GM08714 (cell line): Measurements from ENCODE around the gene RUFY1.
"Not testable (repeated sequence)": the region's sequence is repeated elsewhere in the genome, so short reads cannot be mapped to it uniquely, and the experiment has no call there.

ENCODE experiments used
- H3K4me3 ChIP-seq: fragments of 200-500 bp; sonication (Bioruptor generic); 2 replicates; pipeline ENCODE4 v1.5.1; 2014; ENCODE audit warnings: mild to moderate bottlenecking, low read length, inconsistent platforms
- ZNF274 ChIP-seq: IDR thresholded peaks from 2 replicates; pipeline ENCODE4 v1.6.1; 2012; ENCODE audit warnings: mild to moderate bottlenecking, low read depth, low read length

The RUFY1 gene

GRCh38 chr5:179620293-179620692 lies 69.9 kb downstream of the RUFY1 start:
- TF ChIP-seq ZNF274, result no peak
- peak overlapping the region; percentile 100; the same call in 1 of the 2 replicates for H3K4me3 ChIP-seq

GRCh38 chr5:179620703-179621350 lies 70.5 kb downstream of the RUFY1 start:
- H3K4me3 ChIP-seq, result peak overlapping the region; percentile 100
- no peak for TF ChIP-seq ZNF274

GRCh38 chr5:179621551-179622214 lies 71.3 kb downstream of the RUFY1 start:
- H3K4me3 ChIP-seq, result peak overlapping the region; percentile 100
- no peak for TF ChIP-seq ZNF274

GRCh38 chr5:179623003-179623905 lies 72.9 kb downstream of the RUFY1 start, which contains the start of gene HNRNPH1:
Gene HNRNPH1, minus strand, starts transcription at chr5:179623671. Its CDS starts 538 bp downstream, at chr5:179623133.
- TF ChIP-seq ZNF274, result no peak
- H3K4me3 ChIP-seq, result peak within 1 kb of the TSS; percentile 100

GRCh38 chr5:179623906-179624741 lies 73.8 kb downstream of the RUFY1 start:
- no peak for TF ChIP-seq ZNF274
- peak overlapping the region; percentile 64 for H3K4me3 ChIP-seq

GRCh38 chr5:179624841-179625271 lies 74.5 kb downstream of the RUFY1 start:
- TF ChIP-seq ZNF274, result no peak
- peak overlapping the region; percentile 64; the same call in 1 of the 2 replicates for H3K4me3 ChIP-seq

- peak overlapping the region; percentile 54; the same call in 1 of the 2 replicates for H3K4me3 ChIP-seq
Observed at GRCh38 chr5:179633501-179634369, 83.4 kb downstream of the RUFY1 start.

GRCh38 chr5:179634370-179635172 lies 84.2 kb downstream of the RUFY1 start:
- H3K4me3 ChIP-seq, result not testable (repeated sequence)

- H3K4me3 ChIP-seq, result not testable (repeated sequence)
Observed at GRCh38 chr5:179639296-179639695, 88.9 kb downstream of the RUFY1 start.

GRCh38 chr5:179641745-179642144 lies 91.4 kb downstream of the RUFY1 start:
- not testable (repeated sequence) for H3K4me3 ChIP-seq

GRCh38 chr5:179642626-179643025 lies 92.3 kb downstream of the RUFY1 start:
- not testable (repeated sequence) for H3K4me3 ChIP-seq

GRCh38 chr5:179643141-179643920 lies 93.0 kb downstream of the RUFY1 start:
- H3K4me3 ChIP-seq, result not testable (repeated sequence)

- not testable (repeated sequence) for H3K4me3 ChIP-seq
Observed at GRCh38 chr5:179644766-179645165, 94.4 kb downstream of the RUFY1 start.
